Trophoblast cell (in vitro differentiated cells and primary cell): ENCODE data around the gene MCEE.

ENCODE experiments used
- DNase-seq, 2 donors: peaks; one replicate each; pipeline ENCODE4 v3.0.0-alpha.2; 2016
- H2AFZ ChIP-seq: 2 replicates; pipeline ENCODE4 v1.6.1; 2013; ENCODE audit warnings: low read length, moderate library complexity, mild to moderate bottlenecking; ENCODE audit not compliant: insufficient read depth, poor library complexity
- H2AK5ac ChIP-seq: 2 replicates; pipeline ENCODE4 v1.6.1; 2013; ENCODE audit warnings: mild to moderate bottlenecking, low read length
- H2BK120ac ChIP-seq: 2 replicates; pipeline ENCODE4 v1.6.1; 2013; ENCODE audit warnings: low read length, mild to moderate bottlenecking, moderate library complexity; ENCODE audit not compliant: insufficient read depth, poor library complexity
- H2BK12ac ChIP-seq: 2 replicates; pipeline ENCODE4 v1.6.1; 2013; ENCODE audit warnings: mild to moderate bottlenecking, low read length, moderate library complexity
- H2BK5ac ChIP-seq: 2 replicates; pipeline ENCODE4 v1.6.1; 2013; ENCODE audit warnings: low read length, low read depth, moderate library complexity, mild to moderate bottlenecking; ENCODE audit not compliant: poor library complexity
- H3K14ac ChIP-seq: 2 replicates; pipeline ENCODE4 v1.6.1; 2013; ENCODE audit warnings: mild to moderate bottlenecking, low read length
- H3K18ac ChIP-seq: 2 replicates; pipeline ENCODE4 v1.6.1; 2013; ENCODE audit warnings: mild to moderate bottlenecking, low read length
- H3K23ac ChIP-seq: 2 replicates; pipeline ENCODE4 v1.6.1; 2013; ENCODE audit warnings: low read length
- H3K27ac ChIP-seq: 2 replicates; pipeline ENCODE4 v1.5.1; 2013; ENCODE audit warnings: low read depth, mild to moderate bottlenecking, inconsistent platforms, low read length, moderate library complexity
- H3K27me3 ChIP-seq: 2 replicates; pipeline ENCODE4 v1.6.1; 2013; ENCODE audit warnings: inconsistent platforms, mild to moderate bottlenecking, low read length, moderate library complexity; ENCODE audit not compliant: insufficient read depth
- H3K36me3 ChIP-seq, 2 experiments: 1 replicate in 1 of 2; 2 replicates in 1 of 2; pipeline ENCODE4 v1.6.1; 2013; ENCODE audit warnings: low read length in 2 of 2, mild to moderate bottlenecking in 2 of 2, moderate library complexity in 1 of 2; ENCODE audit not compliant: insufficient read depth in 2 of 2, control insufficient read depth in 1 of 2
- H3K4ac ChIP-seq: 2 replicates; pipeline ENCODE4 v1.6.1; 2013; ENCODE audit warnings: low read depth, mild to moderate bottlenecking, low read length, moderate library complexity
- H3K4me1 ChIP-seq, 2 experiments: 1 replicate in 1 of 2; 2 replicates in 1 of 2; pipeline ENCODE4 v1.6.1; 2013; ENCODE audit warnings: low read length in 2 of 2, mild to moderate bottlenecking in 2 of 2, moderate library complexity in 1 of 2; ENCODE audit not compliant: insufficient read depth in 2 of 2, control insufficient read depth in 1 of 2
- H3K4me2 ChIP-seq: 2 replicates; pipeline ENCODE4 v1.6.1; 2013; ENCODE audit warnings: inconsistent platforms, mild to moderate bottlenecking, low read length, moderate library complexity
- H3K4me3 ChIP-seq: 2 replicates; pipeline ENCODE4 v1.5.1; 2013; ENCODE audit warnings: mild to moderate bottlenecking, low read depth, low read length, inconsistent platforms
- H3K79me1 ChIP-seq: one replicate; pipeline ENCODE4 v1.6.1; 2013; ENCODE audit warnings: low read length
- H3K79me2 ChIP-seq: 2 replicates; pipeline ENCODE4 v1.6.1; 2013; ENCODE audit warnings: low read length, mild to moderate bottlenecking; ENCODE audit not compliant: control insufficient read depth, insufficient read depth, poor library complexity
- H3K9ac ChIP-seq: 2 replicates; pipeline ENCODE4 v1.6.1; 2013; ENCODE audit warnings: mild to moderate bottlenecking, low read length
- H3K9me3 ChIP-seq: 2 replicates; pipeline ENCODE4 v1.6.1; 2013; ENCODE audit warnings: low read depth, mild to moderate bottlenecking, control low read depth, inconsistent platforms, low read length; ENCODE audit not compliant: insufficient read depth
- H4K12ac ChIP-seq: 2 replicates; pipeline ENCODE4 v1.6.1; 2013; ENCODE audit warnings: low read depth, mild to moderate bottlenecking, low read length, moderate library complexity
- H4K8ac ChIP-seq: 2 replicates; pipeline ENCODE4 v1.6.1; 2013; ENCODE audit warnings: low read depth, mild to moderate bottlenecking, low read length, moderate library complexity
- H4K91ac ChIP-seq: one replicate; pipeline ENCODE4 v1.6.1; 2013; ENCODE audit warnings: low read depth, mild to moderate bottlenecking, low read length, moderate library complexity
- WGBS: extraction: QIAGEN DNeasy Blood & Tissue Kit; methylation state at CpG from one replicate; pipeline ENCODE4 v1.1.7; 2013; ENCODE audit warnings: missing lambda C conversion rate; ENCODE audit not compliant: insufficient read length, insufficient coverage; ENCODE audit errors: extremely low coverage; 5-methylcytosine and 5-hydroxymethylcytosine counted together

Gene MCEE

GRCh38 chr2:71082402-71083252 lies 47.4 kb downstream of the MCEE start:
- Histone ChIP-seq H3K14ac (no peak overlapping the region), H4K8ac (no peak overlapping the region), H2BK12ac (no peak overlapping the region), H2BK120ac (no peak overlapping the region), H4K12ac (no peak overlapping the region), H3K4ac (no peak overlapping the region), H3K9ac (no peak overlapping the region), H2AK5ac (no peak overlapping the region), H3K9me3 (no peaks in the 10 kb centered on the region), H4K91ac (no peak overlapping the region), H3K4me3 (no peak overlapping the region), H2BK5ac (no peak overlapping the region), H3K79me1 (no peaks in the 10 kb centered on the region), H3K27ac (no peak overlapping the region), H3K23ac (no peak overlapping the region), H3K18ac (no peak overlapping the region), H2AFZ (no peak overlapping the region), H3K79me2 (no peaks in the 10 kb centered on the region), H3K27me3 (no peaks in the 10 kb centered on the region), H3K4me2 (no peak overlapping the region), H3K36me3 (peaks cover 13 to 15% of the 10 kb centered on the region in 2 experiments), H3K4me1 (no peaks in the 10 kb centered on the region)
- WGBS: no CpG with 5 or more reads among the region's 5 CpGs
- DNase-seq: no peak

- no peak overlapping the region for H4K8ac ChIP-seq
- H3K23ac ChIP-seq: no peak overlapping the region
- no peak overlapping the region for H3K27ac ChIP-seq
- no peak overlapping the region for H3K9ac ChIP-seq
- H3K18ac ChIP-seq: no peak overlapping the region
- no CpG with 5 or more reads among the region's 3 CpGs for WGBS
- no peak overlapping the region for H2BK120ac ChIP-seq
- peaks cover 36 to 43% of the 10 kb centered on the region in 2 experiments for H3K36me3 ChIP-seq
- DNase-seq: no peak
- H3K79me1 ChIP-seq: no peaks in the 10 kb centered on the region
- no peaks in the 10 kb centered on the region for H3K9me3 ChIP-seq
- H3K14ac ChIP-seq: no peak overlapping the region
- H2AFZ ChIP-seq: no peak overlapping the region
- H4K12ac ChIP-seq: no peak overlapping the region
- H3K4ac ChIP-seq: no peak overlapping the region
- no peaks in the 10 kb centered on the region for H3K27me3 ChIP-seq
- H2BK12ac ChIP-seq: no peak overlapping the region
- H3K4me3 ChIP-seq: no peak overlapping the region
- no peak overlapping the region for H2AK5ac ChIP-seq
- H3K4me2 ChIP-seq: no peak overlapping the region
- no peaks in the 10 kb centered on the region for H3K79me2 ChIP-seq
- H3K4me1 ChIP-seq: no peaks in the 10 kb centered on the region
- H4K91ac ChIP-seq: no peak overlapping the region
- H2BK5ac ChIP-seq: no peak overlapping the region
Observed at GRCh38 chr2:71078624-71079023, 51.4 kb downstream of the MCEE start.

DNA sequence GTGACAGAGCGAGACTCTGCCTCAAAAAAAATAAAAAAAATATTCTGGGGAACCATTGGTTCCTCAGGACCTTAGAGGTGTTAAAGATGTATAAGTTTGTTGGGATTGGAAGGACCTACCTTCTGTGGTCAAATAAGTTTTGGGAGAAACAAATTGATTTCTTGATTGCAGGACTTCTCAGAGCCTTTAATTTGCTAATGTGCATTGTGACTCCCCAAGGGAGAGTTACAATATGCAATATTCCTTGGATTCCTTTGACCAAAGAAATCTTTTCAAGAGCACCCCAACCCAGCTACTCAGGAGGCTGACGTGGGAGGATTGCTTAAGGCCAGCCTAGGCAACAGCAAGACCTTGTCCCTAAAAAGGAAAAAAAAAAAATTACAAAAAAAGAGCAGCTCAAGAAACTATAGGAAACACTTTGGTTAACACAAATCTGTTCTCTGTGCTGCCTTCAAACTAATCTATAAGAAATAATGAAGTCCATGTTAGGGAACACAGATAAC lies 55.1 kb downstream of the MCEE start:
- Histone ChIP-seq H3K36me3 (peaks cover 60 to 67% of the 10 kb centered on the region in 2 experiments), H2AFZ (no peak overlapping the region), H3K4ac (no peak overlapping the region), H2BK12ac (no peak overlapping the region), H2BK120ac (no peak overlapping the region), H3K4me3 (no peak overlapping the region), H3K4me2 (no peak overlapping the region), H3K79me2 (peaks cover 3% of the 10 kb centered on the region), H2AK5ac (no peak overlapping the region), H4K91ac (no peak overlapping the region), H3K18ac (no peak overlapping the region), H3K79me1 (no peaks in the 10 kb centered on the region), H3K27ac (no peak overlapping the region), H3K14ac (no peak overlapping the region), H3K9ac (no peak overlapping the region), H3K23ac (no peak overlapping the region), H4K8ac (no peak overlapping the region), H3K4me1 (peaks cover 0 to under 1% of the 10 kb centered on the region in 2 experiments), H2BK5ac (no peak overlapping the region), H4K12ac (no peak overlapping the region), H3K27me3 (no peaks in the 10 kb centered on the region), H3K9me3 (no peaks in the 10 kb centered on the region)
- no peak for DNase-seq
- no CpG with 5 or more reads among the region's 2 CpGs for WGBS

DNA sequence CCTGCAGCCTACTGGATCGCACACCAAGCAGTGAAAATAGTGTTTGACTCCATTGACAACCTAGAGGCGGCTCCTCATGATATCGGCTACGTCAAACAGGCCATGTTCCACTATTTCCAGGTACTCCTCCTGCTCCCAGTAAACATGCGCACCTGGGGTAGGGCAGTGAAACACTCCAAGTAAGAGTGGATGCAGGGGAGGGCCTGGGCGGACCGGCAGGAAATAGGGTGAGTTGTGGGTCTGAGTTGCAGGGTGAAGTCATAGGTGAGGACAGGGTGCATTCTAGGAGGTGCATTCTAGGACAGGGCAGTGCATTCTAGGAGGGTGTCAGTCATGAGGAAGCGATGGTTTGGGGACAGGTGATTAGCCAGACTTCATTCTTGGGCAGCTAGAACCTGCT lies 56.6 kb downstream of the MCEE start:
- H3K79me1 ChIP-seq: peaks cover 2% of the 10 kb centered on the region
- H3K9me3 ChIP-seq: no peaks in the 10 kb centered on the region
- no peak overlapping the region for H4K8ac ChIP-seq
- no peak overlapping the region for H3K4me2 ChIP-seq
- H3K23ac ChIP-seq: no peak overlapping the region
- H3K4me1 ChIP-seq: peaks cover 0 to 3% of the 10 kb centered on the region in 2 experiments
- H3K9ac ChIP-seq: peak overlapping the region; percentile 41
- peaks cover 9% of the 10 kb centered on the region for H3K79me2 ChIP-seq
- no peak overlapping the region for H3K27ac ChIP-seq
- no peak for DNase-seq
- no peak overlapping the region for H4K12ac ChIP-seq
- H2AK5ac ChIP-seq: no peak overlapping the region
- H3K36me3 ChIP-seq: peaks cover 55 to 60% of the 10 kb centered on the region in 2 experiments
- no peak overlapping the region for H3K4ac ChIP-seq
- H4K91ac ChIP-seq: no peak overlapping the region
- H3K18ac ChIP-seq: peak overlapping the region; percentile 0
- no peak overlapping the region for H3K14ac ChIP-seq
- no peak overlapping the region for H2BK120ac ChIP-seq
- H3K4me3 ChIP-seq: no peak overlapping the region
- no peak overlapping the region for H2AFZ ChIP-seq
- H3K27me3 ChIP-seq: no peaks in the 10 kb centered on the region
- no peak overlapping the region for H2BK12ac ChIP-seq
- no peak overlapping the region for H2BK5ac ChIP-seq
- no CpG with 5 or more reads among the region's 8 CpGs for WGBS
